Activated T-cell treated with anti-CD3 and anti-CD28 coated beads, Interleukin-2, amount 50 U/mL, for 4 hours (primary cell): Measurements from ENCODE around the gene PDE4D. TPM values are rescaled to one million over a fixed set of nuclear protein-coding genes. Genes with fewer than 3 reads are reported as not detected.
A peak's percentile ranks its signal among the peaks of the same experiment; 100 is the strongest.
"Not testable (repeated sequence)": the region's sequence is repeated elsewhere in the genome, so short reads cannot be mapped to it uniquely, and the experiment has no call there.

Experiments
- ATAC-seq, 2 donors: fragments of 200-7000 bp; cut with Tn5 transposase; one replicate each; pipeline ENCODE4 v1.10.0; 2021
- DNase-seq: peaks from one replicate; pipeline ENCODE4 v3.0.0-alpha.2; 2020
- H3K27me3 Mint-ChIP-seq: one replicate; pipeline ENCODE4 v1.8.0; 2021; ENCODE audit warnings: low read depth, mixed read lengths
- H3K36me3 Mint-ChIP-seq: one replicate; pipeline ENCODE4 v1.8.0; 2022; ENCODE audit warnings: mixed read lengths; ENCODE audit not compliant: insufficient read depth
- H3K4me1 Mint-ChIP-seq: one replicate; pipeline ENCODE4 v1.8.0; 2021; ENCODE audit warnings: low read depth, mixed read lengths
- H3K4me3 Mint-ChIP-seq: one replicate; pipeline ENCODE4 v1.8.0; 2021; ENCODE audit warnings: mild to moderate bottlenecking, moderate library complexity, mixed read lengths
- H3K9me3 Mint-ChIP-seq: one replicate; pipeline ENCODE4 v1.8.0; 2021; ENCODE audit warnings: mixed read lengths
- total RNA-seq, 3 donors: library from RNA; stranded (reverse); gene quantifications; one replicate each; pipeline ENCODE4 v1.2.1, GENCODE V29; 2021

Gene PDE4D
- total RNA-seq, 3 donors from 2014 or later = 13.9 to 17.1 (median 16.7) TPM

DNA sequence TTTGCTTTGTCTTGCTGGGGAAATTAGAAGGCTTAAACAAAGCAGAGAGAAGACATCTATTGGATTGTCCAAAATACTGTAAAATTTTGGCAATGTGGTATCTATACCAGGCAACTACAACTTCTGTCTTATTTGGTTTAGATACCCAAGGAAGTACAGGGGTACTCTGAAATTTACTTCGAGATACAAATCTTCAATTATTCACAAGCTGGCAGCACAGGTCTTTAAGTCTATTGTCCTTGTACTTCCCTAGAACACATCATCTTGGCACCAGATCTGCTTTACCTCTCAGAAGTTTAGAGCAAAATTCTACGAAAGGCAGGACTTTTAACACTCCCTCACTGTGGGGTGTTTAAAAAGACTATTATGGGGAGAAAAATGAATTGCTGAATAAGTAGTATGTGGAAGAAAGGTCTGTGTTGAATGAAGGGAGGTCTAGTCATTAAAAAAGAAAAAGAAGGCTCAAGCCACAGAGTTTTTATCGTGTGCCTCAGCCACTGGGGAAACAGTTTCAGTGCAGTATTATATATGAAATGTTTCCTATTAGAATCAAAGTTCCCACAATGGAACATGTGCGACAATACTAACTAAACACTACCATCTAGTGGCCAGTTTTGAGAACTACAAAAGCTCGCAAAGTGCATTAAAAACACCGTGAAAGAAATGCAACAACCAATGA, 93.7 kb downstream of the PDE4D start:
- H3K4me3 Mint-ChIP-seq = no peak overlapping the region
- no peak for DNase-seq
- H3K36me3 Mint-ChIP-seq = no peaks in the 10 kb centered on the region

DNA sequence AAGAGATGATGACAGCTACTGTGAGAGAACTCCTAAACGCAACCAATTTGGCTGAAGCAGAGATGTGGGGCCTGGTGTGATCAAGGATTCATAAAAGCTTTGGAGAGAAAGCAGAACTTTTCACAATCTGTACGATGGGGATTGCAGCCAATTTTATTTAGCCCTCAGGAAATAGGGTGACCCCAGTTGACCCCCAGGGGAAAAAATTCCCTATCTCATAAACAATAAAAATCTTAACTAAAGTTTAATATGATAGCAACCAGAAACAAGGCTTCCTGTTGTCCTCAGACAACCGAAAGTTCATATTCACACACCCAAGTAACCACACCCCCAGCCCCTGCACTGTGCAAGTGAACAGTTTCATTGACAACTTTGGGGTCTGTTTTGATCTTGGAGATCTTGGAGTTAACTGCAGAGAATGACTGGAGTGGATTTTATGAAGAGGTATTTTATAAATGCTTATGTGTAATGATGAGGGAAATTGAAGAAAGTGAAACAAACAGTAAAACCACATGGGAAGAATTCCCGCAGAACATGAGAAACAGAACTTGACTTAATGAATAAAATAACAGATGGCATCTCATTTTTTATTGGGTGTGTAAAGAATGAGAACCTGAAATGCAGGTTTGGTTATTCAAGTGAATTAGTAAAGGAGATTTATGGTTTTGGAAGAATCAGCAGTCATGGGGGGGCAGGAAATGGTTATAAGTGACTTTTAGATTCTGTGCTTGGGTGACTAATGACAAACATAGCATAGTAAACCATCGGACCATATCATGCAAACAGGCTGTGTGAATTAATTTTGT, 94.5 kb downstream of the PDE4D start:
- H3K9me3 Mint-ChIP-seq = no peaks in the 10 kb centered on the region

More for the DNA sequence above, 93.7 kb downstream of the PDE4D start:
- Mint-ChIP-seq H3K27me3 (peaks cover 4% of the 10 kb centered on the region), H3K4me1 (no peaks in the 10 kb centered on the region), H3K9me3 (no peaks in the 10 kb centered on the region)
- ATAC-seq = peak; percentile 53 to 66

DNA sequence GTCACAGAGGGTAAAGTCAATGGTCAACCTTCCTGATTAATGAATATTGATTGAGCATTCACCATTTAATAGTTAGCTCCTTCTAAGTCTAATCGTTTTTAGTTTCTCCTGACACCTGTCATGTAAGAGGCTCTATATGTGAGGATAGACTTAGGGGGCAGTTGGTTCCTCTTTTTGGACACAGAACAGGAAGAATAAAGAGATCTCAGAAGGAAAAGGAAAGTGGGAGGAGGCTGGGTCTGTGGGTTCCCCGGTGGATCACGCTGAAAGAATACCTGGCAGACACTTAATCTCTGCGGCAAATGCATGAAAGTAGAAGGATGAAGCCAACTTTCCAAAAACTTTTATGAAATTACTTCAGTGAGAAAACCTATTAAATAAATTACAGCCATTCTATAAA, 98.4 kb downstream of the PDE4D start:
- Mint-ChIP-seq H3K4me1 (peaks cover 10% of the 10 kb centered on the region), H3K4me3 (no peak overlapping the region), H3K9me3 (no peaks in the 10 kb centered on the region), H3K36me3 (no peaks in the 10 kb centered on the region), H3K27me3 (peaks cover 7% of the 10 kb centered on the region)
- ATAC-seq = no peak
- no peak for DNase-seq

More for the DNA sequence above, 94.5 kb downstream of the PDE4D start:
- H3K36me3 Mint-ChIP-seq = no peaks in the 10 kb centered on the region
- no peaks in the 10 kb centered on the region for H3K4me1 Mint-ChIP-seq
- ATAC-seq (peak in 1 of 2 donors; percentile 67), DNase-seq (no peak)
- H3K27me3 Mint-ChIP-seq = peaks cover 4% of the 10 kb centered on the region
- no peak overlapping the region for H3K4me3 Mint-ChIP-seq

DNA sequence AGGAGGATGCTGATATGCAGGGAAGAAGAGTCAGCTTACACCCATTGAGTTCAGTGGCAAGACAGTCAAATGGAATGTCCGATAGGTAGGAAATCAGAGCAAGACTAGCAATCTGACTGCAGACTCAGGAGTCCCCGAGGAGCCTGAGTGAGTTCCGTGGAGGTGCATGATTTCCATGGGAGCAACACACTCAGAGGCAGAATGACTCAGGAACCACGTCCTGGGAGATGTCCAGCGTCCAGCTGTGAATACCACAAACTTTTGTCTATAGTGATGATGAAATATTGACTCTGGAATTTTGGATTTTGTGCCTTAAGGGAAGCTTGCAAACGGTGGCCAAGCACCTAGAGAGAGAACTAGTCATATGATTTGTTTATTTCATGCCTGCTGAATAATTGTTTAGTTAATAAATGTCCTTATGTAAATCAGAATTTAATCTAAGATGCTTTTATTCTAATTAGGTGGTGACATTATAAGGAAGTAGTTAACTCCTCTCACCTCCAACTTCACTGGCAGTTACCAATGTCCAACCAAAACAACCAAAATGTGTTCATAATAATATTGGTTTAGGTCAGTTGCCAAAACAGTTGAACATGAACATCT, 100.4 kb downstream of the PDE4D start:
- no peak overlapping the region for H3K4me3 Mint-ChIP-seq
- peaks cover 9% of the 10 kb centered on the region for H3K27me3 Mint-ChIP-seq
- ATAC-seq (no peak), DNase-seq (no peak)
- peaks cover 10% of the 10 kb centered on the region for H3K4me1 Mint-ChIP-seq
- no peaks in the 10 kb centered on the region for H3K9me3 Mint-ChIP-seq
- no peaks in the 10 kb centered on the region for H3K36me3 Mint-ChIP-seq

DNA sequence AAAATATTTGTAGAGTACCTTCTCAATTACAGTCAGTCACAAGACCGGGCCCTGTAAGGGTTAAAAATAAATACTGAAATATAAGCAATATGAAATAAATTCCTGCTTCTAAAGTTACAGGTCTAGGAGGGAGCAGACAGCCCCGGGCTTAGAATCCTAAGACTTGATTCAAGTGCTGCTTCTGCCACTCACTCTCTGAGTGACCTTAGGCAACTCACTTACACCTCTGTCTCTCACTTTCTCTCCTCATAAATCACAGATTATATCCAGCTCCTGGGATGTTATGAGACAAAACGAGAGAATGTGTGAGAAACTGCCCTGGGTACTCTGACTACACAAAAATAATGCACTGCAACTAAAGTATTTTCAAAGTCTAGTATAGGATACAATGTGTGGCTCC, 101.9 kb downstream of the PDE4D start:
- Mint-ChIP-seq H3K27me3 (peaks cover 15% of the 10 kb centered on the region), H3K4me3 (no peak overlapping the region), H3K36me3 (no peaks in the 10 kb centered on the region), H3K9me3 (no peaks in the 10 kb centered on the region), H3K4me1 (peaks cover 10% of the 10 kb centered on the region)
- ATAC-seq = no peak
- no peak for DNase-seq

DNA sequence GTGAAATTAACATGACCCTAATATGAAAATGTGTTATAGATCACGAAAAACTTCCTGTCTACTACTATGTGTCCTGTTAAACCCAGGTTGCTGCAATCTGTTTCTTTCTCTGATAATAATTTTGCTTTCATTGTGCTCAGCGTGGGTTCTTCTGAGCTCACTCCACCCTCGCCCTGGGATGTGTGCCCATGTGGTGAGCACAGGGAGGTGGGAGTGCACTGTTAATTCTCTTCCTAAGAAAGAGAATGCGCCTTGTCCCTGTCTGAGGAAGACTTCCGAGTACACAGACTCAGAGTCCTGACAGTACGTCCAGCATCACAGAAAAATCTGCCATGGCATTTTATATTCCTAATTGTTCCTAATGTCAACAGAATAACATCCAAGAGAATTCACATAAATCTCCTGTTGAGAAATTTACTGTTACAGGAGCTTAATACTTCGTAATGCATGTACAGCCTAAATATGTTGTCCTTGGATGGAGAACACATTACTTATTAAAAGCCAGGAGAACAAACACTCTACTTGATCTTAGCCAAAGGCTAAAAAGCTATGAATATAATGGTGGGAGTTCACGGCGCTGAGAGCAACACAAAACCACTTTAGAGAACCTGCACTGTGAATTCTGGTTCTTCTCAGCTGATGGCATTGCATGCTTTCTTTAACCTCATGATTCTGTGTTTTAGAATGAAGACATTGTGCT, 102.6 kb downstream of the PDE4D start:
- Mint-ChIP-seq H3K4me1 (peaks cover 10% of the 10 kb centered on the region), H3K27me3 (peaks cover 22% of the 10 kb centered on the region), H3K4me3 (peak overlapping the region; percentile 64), H3K9me3 (no peaks in the 10 kb centered on the region), H3K36me3 (no peaks in the 10 kb centered on the region)
- ATAC-seq (peak in 1 of 2 donors; percentile 15), DNase-seq (no peak)

DNA sequence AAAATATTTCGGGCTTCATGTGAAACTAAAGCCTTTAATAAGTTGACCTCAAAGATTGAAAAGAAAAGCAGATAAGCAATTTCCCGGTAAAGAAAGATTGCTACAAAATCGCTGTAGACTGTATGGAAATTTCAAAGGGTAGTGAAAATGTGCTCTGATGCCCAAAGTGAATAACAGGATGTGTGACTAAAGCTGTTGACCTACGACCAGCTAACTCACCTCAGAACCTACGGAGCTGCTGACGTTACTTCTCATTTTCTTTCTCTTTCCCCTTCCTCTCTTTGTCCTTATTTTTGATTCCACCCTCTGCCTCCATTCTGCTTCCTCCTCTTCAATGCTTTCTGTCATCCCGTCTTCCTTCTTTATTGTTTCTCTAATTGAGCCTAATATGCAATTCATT, 103.2 kb downstream of the PDE4D start:
- Mint-ChIP-seq H3K4me3 (peak overlapping the region; percentile 64), H3K27me3 (peaks cover 22% of the 10 kb centered on the region), H3K36me3 (no peaks in the 10 kb centered on the region), H3K4me1 (peaks cover 10% of the 10 kb centered on the region), H3K9me3 (no peaks in the 10 kb centered on the region)
- DNase-seq (no peak), ATAC-seq (peak in 1 of 2 donors; percentile 75)

DNA sequence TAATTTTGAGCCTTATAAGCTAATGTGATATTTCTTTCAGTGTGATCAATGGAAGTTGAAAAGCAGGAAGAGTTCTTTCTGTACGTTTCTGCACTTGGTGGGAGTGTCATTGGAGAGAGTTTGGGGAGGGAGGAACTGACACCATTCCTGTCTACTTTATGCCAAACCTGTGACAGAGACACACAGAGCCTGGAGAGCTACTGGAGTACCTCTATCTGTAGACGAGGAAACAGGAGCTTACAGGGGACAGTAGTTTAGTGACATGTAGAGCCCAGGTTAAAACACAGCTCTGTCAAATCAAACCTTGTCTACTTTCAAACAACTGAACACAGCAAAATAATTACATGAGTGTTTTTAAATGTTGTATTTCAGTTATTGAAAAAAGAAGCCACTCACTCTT, 103.6 kb downstream of the PDE4D start:
- no peak for ATAC-seq
- Mint-ChIP-seq H3K36me3 (no peaks in the 10 kb centered on the region), H3K9me3 (no peaks in the 10 kb centered on the region), H3K4me1 (peaks cover 10% of the 10 kb centered on the region), H3K27me3 (peaks cover 22% of the 10 kb centered on the region), H3K4me3 (no peak overlapping the region)
- DNase-seq = no peak

DNA sequence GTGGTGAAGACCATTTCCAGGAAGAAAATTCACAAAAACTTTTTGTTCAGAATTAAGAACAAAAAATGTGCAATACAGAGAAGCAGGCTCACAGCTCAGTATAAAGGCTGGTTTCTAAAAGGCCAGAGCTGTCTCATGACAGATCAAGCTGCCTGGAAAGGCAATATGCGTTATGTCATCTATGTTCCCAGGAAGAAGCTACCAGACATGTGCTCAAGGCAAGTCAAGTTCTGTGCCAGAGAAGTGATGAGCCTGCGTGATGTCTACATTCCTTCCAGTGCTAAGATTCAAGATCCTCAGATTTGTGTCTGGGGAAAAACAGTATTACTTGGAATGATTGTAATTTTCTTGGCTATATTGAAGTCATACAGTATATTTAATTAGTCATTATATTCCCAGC, 104.3 kb downstream of the PDE4D start:
- DNase-seq (no peak), ATAC-seq (no peak)
- H3K4me3 Mint-ChIP-seq = no peak overlapping the region
- no peaks in the 10 kb centered on the region for H3K36me3 Mint-ChIP-seq
- no peaks in the 10 kb centered on the region for H3K9me3 Mint-ChIP-seq
- peaks cover 22% of the 10 kb centered on the region for H3K27me3 Mint-ChIP-seq
- H3K4me1 Mint-ChIP-seq = peaks cover 10% of the 10 kb centered on the region

DNA sequence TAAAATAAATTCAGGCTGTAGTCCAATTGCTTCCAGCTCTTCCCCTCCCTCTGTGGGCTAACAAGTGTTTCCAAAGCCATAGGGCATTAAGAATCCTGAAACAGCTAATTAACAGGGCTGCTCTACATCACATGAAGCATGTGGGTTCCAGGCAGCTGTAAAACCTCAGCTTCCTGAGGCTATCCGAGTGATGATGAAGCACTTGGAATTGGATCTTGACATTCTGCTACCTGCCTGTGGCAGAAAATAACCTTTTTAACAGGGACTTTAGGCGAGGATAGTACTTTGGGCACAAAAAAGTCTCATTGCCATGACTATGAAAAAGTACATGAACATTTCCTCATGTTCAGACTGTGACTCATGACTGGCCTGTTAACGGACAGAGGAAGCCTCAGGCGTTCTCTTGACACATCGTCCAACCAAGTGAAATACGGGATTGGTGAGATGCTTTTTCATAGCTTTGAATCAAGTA, 107.2 kb downstream of the PDE4D start:
- Mint-ChIP-seq H3K4me3 (no peak overlapping the region), H3K9me3 (no peaks in the 10 kb centered on the region), H3K27me3 (peaks cover 19% of the 10 kb centered on the region), H3K36me3 (no peaks in the 10 kb centered on the region), H3K4me1 (peaks cover 10% of the 10 kb centered on the region)
- DNase-seq (no peak), ATAC-seq (no peak)

DNA sequence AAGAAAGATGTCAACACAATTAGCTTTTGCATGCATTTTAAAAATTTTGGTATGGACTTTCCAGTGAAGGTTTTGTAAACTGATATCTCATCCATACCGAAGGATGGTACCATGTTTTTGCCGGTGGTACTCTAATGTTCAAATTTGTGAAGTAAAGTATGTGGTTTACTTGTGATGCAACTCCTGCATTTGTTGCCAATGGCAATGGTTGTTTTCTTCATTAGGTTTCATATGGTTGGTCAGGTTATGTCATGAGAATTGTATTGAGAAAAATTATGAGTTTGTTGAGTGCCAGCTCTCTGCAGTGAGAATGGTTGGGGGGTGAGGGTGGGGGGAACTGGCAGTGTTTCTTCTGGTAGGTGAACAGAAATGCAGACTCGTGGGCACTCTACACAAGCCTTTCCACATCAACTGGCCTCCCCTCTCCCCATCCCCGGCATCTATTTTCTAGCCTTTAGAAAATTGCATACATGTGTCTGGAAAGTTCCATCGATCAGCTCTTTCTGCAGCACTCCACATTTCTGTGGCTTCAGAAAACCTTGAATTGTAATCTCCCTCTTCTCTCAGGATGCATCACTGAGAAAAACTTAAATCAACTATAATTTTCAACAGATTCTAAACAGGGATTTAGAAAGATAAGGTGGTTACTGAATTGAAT, 107.7 kb downstream of the PDE4D start:
- peaks cover 7% of the 10 kb centered on the region for H3K4me1 Mint-ChIP-seq
- no peaks in the 10 kb centered on the region for H3K9me3 Mint-ChIP-seq

DNA sequence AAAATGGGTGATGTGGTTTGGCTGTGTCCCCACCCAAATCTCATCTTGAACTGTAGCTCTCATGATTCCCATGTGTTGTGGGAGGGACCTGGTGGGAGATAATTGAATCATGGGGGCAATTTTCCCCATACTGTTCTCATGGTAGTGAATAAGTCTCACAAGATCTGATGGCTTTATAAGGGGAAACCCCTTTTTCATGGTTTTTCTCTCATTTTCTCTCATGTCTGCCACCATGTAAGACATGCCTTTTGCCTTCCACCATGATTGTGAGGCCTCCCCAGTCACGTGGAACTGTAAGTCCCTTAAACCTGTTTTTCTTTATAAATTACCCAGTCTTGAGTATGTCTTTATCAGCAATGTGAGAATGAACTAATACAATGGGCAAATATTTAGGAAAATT, 108.8 kb downstream of the PDE4D start:
- H3K9me3 Mint-ChIP-seq, H3K4me3 Mint-ChIP-seq, H3K36me3 Mint-ChIP-seq, ATAC-seq, DNase-seq, H3K4me1 Mint-ChIP-seq: not testable (repeated sequence)
- peaks cover 14% of the 10 kb centered on the region for H3K27me3 Mint-ChIP-seq

More for the DNA sequence above, 107.7 kb downstream of the PDE4D start:
- H3K27me3 Mint-ChIP-seq = peaks cover 18% of the 10 kb centered on the region
- no peaks in the 10 kb centered on the region for H3K36me3 Mint-ChIP-seq
- H3K4me3 Mint-ChIP-seq = no peak overlapping the region
- ATAC-seq = no peak
- no peak for DNase-seq

DNA sequence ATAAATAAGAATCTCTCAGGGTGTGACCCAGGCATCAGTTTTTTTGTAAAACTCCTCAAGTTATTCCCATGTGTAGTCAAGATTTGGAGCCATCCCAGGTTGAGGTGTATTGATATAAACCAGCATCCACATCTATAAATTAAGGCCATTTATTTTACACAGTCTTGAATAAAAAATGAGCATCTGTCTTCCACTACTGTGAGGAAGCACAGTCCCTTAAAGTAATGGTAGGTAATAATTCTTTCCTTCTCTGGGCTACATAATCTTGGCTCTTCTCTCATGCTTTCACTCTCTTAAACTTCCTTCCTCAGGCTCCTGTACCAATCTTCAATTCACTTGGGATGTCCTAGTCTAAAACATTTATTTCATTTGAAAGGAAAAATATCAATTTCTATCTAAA, 110.3 kb downstream of the PDE4D start:
- no peaks in the 10 kb centered on the region for H3K36me3 Mint-ChIP-seq
- no peaks in the 10 kb centered on the region for H3K4me1 Mint-ChIP-seq
- H3K27me3 Mint-ChIP-seq = peaks cover 14% of the 10 kb centered on the region
- no peak overlapping the region for H3K4me3 Mint-ChIP-seq
- no peak for ATAC-seq
- no peaks in the 10 kb centered on the region for H3K9me3 Mint-ChIP-seq
- no peak for DNase-seq

DNA sequence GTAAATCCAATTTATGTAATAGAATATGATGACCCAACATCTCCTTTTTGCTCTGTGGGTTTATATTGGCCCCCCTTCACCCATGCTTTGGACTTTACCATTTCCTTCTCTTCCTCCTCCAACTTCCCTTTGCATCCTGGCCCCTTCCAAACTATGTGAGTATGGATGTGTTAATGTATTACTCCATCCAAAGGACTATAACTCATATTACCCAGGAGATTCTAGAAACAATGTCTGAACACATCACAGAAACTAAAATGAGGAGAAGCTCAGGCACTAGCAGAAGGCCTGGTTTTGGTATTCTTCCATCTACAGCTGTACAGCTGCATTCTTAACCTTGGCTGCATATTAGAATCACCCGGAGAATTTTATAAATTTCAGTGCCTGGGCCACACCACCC, 110.7 kb downstream of the PDE4D start:
- peaks cover 13% of the 10 kb centered on the region for H3K27me3 Mint-ChIP-seq
- H3K36me3 Mint-ChIP-seq = no peaks in the 10 kb centered on the region
- ATAC-seq (no peak), DNase-seq (no peak)
- no peaks in the 10 kb centered on the region for H3K4me1 Mint-ChIP-seq
- no peaks in the 10 kb centered on the region for H3K9me3 Mint-ChIP-seq
- H3K4me3 Mint-ChIP-seq = no peak overlapping the region
